GM18909 (cell line): Measurements from ENCODE around the gene CUX1.
"Not testable (repeated sequence)": the region's sequence is repeated elsewhere in the genome, so short reads cannot be mapped to it uniquely, and the experiment has no call there.

Experiments used
- ATAC-seq: cut with Tn5 transposase; IDR thresholded peaks from one replicate; pipeline ENCODE4 v1.9.1; 2021; ENCODE audit warnings: mild to moderate bottlenecking; ENCODE audit not compliant: unreplicated experiment, poor library complexity

Gene CUX1

DNA sequence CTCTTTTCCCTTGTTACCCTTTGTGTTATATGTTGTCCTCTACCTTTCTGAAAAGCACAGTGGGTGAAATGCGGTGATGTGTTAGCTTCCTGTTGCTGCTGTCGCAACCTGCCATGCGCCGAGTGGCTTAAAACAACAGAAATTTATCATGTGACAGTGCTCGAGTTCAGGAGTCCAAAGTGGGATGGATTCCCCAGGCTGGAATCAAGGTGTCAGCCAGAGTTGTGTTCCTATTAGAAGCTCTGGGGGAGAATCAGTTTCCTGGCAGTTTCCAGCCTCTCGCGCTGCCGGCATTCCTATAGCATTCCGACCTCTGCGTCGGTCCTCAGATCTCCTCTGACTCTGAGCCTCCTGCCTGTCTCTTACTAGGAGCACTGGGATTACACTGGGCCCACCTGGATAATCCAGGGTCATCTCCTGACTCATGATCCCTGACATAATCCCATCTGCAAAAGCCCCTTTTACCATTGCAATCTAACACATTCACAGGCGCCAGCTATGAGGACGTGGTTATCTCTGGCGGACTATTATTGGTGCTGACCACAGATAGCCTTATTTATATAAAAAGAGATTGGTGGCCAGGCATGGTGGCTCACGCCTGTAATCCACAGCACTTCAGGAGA lies 207.5 kb downstream of the CUX1 start:
- ATAC-seq = no peak

DNA sequence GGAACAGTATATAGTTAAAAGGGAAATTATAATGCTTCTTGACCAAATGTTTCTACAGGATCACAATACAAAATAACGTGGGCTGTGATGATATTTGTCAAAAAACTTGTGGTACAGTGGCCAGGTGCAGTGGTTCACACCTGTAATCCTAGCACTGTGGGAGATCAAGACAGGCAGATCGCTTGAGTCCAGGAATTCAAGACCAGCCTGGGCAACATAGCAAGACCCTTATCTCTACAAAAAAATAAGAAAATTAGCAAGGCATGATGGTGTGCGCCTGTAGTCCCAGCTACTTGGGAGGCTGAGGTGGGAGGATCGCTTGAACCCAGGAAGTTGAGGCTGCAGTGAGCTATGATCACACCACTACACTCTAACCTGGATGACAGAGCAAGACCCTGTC lies 208.4 kb downstream of the CUX1 start:
- ATAC-seq = not testable (repeated sequence)

- ATAC-seq = no peak
Measured at GRCh38 chr7:102028206-102028826, 210.9 kb downstream of the CUX1 start.

GRCh38 chr7:102029616-102030015 lies 212.2 kb downstream of the CUX1 start:
- ATAC-seq = no peak

DNA sequence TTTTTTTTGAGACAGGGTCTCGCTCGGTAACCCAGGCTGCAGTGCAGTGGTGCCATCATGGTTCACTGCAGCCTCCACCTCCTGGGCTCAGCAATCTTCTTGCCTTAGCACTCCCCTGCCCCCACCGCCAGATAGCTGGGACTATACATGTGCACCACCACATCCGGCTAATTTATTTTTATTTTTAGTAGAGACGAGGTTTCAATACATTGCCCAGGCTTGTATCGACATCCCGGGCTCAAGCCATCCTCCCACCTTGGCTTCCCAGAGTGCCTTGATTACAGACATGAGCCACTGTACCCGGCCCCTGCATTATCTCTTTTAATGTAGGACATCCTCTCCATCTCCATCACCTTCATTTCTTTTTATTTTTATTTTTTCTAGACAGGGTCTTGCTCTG lies 213.3 kb downstream of the CUX1 start:
- ATAC-seq = no peak

DNA sequence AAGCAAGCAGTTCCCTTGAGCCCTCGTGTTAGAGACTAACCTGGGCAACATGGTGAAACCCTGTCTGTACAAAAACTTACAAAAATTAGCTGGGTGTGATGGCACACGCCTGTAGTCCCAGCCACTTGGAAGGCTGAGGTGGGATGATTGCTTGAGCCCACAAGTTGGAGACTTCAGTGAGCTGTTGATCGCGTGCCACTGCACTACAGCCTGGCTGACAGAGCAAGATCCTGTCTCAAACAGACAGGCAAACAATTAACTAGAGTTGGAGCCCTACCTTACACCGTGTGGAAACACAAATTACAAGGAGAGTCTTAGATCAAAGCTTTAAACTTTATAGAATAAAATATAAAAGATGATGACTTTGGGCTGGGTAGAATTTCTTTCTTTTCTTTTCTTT lies 219.5 kb downstream of the CUX1 start:
- no peak for ATAC-seq

- ATAC-seq = no peak
Measured at GRCh38 chr7:102039706-102040105, 222.3 kb downstream of the CUX1 start.

DNA sequence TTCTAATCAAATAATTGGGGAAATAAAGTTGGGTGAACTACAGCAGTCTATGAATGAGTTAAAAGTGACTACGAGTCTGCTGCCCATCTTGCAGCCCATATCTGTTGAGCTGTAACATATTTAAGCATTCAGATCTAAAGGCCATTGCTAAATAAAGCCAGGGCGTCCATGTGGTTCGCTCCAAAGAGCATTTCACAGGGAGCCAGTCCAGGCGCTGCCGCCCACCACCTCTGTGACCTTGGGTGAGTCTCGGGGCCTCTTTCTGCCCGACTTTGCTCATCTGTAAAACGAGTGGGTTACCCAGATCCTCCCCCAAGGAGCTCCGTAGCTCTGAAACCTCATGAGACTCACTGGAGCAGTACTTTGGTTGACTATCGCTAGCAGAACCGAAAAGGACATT lies 223.1 kb downstream of the CUX1 start:
- ATAC-seq = no peak

DNA sequence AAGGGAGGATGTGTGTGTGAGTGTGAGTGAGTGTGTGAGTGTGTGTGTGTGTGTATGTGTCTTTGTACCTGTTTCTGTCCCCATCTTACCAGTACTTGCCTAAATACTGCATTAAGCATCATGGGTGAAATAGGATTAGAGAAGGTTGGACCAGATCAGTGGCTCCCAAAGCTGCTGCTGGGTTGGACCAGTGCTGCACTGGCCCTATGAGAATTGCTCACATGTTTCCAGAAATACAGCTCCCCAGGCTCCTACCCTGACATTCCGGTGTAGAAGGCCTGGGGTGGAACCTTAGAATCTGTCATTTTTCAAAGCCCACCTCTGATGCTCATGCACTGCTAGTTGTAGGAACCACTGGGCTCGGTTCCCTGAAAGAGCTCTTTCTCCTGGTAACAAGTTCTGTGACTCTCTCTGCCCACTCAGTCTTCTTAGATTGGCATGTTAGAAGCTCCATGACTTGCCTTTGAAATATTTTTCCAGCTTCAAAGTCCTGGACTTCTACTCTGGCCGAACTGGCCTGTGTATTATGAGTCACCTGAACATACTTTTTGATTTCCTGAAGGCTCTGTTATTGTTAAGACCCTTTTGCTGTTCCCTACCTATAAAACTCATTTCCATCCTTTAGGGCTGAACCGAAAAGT lies 224.7 kb downstream of the CUX1 start:
- ATAC-seq = no peak

DNA sequence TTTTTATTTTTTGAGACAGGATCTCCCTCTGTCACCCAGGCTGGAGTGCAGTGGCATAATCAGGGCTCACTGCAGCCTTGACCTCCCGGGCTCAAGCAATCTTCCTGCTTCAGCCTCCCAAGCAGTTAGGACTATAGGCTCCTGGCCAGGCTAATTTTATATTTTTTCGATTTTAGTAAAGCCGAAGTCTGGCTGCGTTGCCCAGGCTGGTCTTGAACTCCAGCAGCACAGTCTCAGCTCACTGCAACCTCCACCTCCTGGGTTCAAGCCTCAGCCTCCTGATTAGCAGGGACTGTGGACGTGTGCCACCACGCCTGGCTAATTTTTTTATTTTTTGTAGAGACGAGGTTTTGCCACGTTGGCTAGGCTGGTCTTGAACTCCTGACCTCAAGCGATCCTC lies 225.4 kb downstream of the CUX1 start:
- not testable (repeated sequence) for ATAC-seq

DNA sequence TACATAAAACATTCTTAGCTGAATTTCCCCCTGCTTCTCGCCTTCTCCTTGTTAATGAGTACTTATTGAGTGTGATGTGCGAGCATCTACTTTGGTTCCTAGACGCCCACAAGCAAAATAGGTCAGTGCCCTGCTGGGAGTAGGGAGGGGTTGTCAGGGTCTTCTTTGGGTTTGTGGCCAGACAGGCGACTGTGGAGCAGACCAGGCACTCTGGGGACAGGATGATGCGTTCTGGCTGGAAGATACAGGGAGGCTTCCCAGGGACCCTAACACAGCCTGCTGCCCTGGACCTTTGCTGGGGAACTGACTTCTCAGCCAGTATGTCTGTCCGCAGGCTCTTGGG lies 227.2 kb downstream of the CUX1 start:
- ATAC-seq = no peak

GRCh38 chr7:102044984-102045673 lies 227.7 kb downstream of the CUX1 start:
- no peak for ATAC-seq

DNA sequence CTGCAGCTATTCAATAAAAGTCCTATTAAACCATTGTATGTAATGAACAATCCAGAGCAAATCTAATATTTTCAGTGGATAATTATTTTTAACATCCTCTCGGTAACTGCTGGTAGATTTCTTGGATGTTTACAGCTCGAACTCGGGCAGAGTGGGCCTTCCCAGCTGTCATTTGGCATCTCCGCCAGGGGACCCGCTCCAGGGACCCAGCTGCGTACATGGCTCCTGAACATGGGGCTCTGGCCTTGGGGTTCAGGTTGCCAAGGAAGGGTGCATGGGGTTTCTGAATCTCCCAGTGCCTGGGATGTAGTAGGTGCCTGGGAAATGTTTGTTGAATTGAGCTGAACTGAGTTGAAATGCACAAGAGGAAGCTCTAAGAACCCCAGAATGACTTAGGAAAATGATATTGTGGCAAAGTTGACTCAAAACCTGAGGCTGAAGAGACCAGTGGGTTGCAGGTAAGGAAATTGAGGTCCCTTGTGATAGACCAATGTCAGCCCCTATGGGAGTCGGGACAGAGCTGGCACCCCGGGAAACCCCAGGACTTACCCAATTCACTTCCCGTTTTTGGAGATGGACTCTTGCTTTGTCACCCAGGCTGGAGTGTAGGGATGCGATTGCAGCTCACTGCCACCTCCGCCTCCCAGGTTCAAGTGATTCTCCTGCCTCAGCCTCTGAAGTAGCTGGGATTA lies 228.4 kb downstream of the CUX1 start:
- no peak for ATAC-seq

DNA sequence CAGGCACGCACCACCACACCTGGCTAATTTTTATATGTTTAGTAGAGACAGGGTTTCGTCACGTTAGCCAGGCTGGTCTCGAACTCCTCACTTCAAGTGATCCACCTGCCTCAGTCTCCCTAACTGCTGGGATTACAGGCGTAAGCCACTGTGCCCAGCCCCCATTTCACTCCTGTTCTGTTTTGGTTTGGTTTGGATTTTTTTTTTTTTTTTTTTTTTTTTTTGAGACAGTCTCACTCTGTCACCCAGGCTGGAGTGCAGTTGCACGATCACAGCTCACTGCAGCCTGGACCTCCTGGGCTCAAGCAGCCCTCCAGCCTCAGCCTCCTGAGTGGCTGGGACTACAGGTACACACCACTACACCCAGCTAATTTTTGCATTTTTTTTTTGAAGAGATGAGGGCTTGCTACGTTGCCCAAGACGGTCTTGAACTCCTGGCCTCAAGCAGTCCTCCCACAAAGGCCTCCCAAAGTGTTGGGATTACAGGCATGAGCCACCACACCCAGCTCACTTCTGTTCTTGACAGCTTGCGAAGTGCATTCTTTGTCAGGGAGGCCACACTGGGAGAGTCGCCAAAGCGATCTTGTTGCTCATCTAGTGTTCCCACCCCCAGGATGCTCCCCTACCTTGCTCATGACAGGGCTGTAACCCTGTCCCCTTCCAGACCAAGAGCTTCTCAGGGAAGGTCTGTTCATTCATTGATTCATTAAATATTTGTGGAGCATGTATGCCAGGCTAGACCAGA lies 229.1 kb downstream of the CUX1 start:
- ATAC-seq = no peak

- ATAC-seq = no peak
Measured at GRCh38 chr7:102047167-102047566, 229.7 kb downstream of the CUX1 start.

DNA sequence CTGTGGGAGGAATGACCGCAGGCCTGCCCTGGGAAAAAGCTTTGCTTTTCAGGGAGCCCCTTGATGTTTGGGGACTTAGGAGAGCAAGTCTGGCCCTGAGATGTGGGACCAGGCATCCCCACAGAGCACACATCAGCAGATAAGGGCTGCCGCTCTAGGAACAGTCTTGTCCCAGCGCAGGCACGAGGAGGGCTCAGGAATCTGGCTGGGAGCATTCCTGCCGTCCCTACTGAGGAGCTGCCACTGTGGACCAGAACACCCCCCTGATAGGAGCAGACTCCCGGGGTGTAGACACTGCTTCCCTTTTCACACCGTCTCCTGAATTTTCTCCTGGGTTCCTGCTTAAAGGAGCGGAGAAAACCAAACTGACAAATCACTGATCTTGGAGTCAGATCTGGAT lies 232.3 kb downstream of the CUX1 start:
- no peak for ATAC-seq

DNA sequence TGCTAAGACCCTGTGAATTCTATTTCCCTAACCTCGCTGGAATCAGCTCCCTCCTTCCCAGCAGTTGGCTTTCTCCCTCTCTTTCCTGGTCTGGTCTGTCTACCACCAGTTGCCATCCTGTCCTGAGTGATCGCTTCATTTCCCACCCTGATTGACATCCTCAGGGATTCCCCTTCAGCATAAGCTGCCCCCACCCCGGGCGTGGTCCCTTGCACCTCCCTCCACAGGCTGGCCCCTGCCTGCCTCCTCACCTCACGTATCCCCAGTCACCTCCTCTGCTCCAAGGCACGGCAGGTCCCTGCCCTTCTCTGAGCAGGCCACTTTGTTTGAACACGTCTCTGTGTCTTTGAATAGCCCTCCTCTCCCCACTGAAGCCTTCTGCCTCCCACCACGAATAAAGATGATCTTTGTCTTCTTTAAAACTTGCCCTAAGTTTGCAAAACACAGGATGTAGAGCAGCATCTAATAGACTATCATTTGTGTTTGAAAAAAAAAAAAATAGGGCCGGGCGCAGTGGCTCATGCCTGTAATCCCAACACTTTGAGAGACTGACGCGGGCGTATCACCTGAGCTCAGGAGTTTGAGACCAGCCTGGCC lies 233.5 kb downstream of the CUX1 start:
- ATAC-seq = no peak

DNA sequence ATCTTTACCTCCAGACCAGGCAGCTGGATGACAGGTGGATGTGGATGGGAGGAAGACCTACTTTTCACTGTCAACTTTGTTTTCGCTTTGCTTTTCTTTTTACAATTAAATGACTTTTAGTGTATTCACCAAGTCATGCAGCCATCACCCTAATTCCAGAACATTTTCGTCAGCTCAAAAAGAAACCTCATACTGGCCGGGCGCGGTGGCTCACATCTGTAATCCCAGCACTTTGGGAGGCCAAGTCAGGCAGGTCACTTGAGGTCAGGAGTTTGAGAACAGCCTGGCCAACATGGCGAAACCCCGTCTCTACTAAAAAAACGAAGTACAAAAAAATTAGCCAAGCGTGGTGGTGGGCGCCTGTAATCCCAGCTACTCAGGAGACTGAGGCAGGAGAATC lies 234.3 kb downstream of the CUX1 start:
- ATAC-seq = not testable (repeated sequence)

- ATAC-seq = no peak
Measured at GRCh38 chr7:102054158-102054557, 236.7 kb downstream of the CUX1 start.
